HG02870 (cell line): ENCODE data around the gene CELA2A.

Source experiments
- ATAC-seq: cut with Tn5 transposase; IDR thresholded peaks from one replicate; pipeline ENCODE4 v1.9.1; 2021; ENCODE audit warnings: mild to moderate bottlenecking, moderate library complexity; ENCODE audit not compliant: unreplicated experiment

CELA2A gene

GRCh38 chr1:15456313-15456954, at the start of gene CELA2A:
TSS of gene CELA2A (plus strand) at chr1:15456732. CDS start at chr1:15456754, 22 bp downstream.
- ATAC-seq, result no peak

GRCh38 chr1:15407580-15407979, 49.0 kb upstream of the CELA2A start:
- no peak for ATAC-seq

- ATAC-seq, result no peak
Observed at GRCh38 chr1:15408890-15409387, 47.6 kb upstream of the CELA2A start.

- ATAC-seq, result peak; percentile 75
Observed at GRCh38 chr1:15409388-15410222, 46.9 kb upstream of the CELA2A start, which contains the start of gene EFHD2. TSS of gene EFHD2 (plus strand) at chr1:15409888. CDS start at chr1:15409972, 84 bp downstream.

- no peak for ATAC-seq
Observed at GRCh38 chr1:15410223-15410883, 46.2 kb upstream of the CELA2A start.

- ATAC-seq, result no peak
Observed at GRCh38 chr1:15410884-15411245, 45.7 kb upstream of the CELA2A start.

- peak; percentile 36 for ATAC-seq
Observed at GRCh38 chr1:15411593-15412137, 44.9 kb upstream of the CELA2A start.

- no peak for ATAC-seq
Observed at GRCh38 chr1:15412175-15412800, 44.2 kb upstream of the CELA2A start.

- no peak for ATAC-seq
Observed at GRCh38 chr1:15412843-15413242, 43.7 kb upstream of the CELA2A start.

GRCh38 chr1:15413563-15414444, 42.7 kb upstream of the CELA2A start:
- no peak for ATAC-seq

- ATAC-seq, result no peak
Observed at GRCh38 chr1:15414445-15414983, 42.0 kb upstream of the CELA2A start.

GRCh38 chr1:15417059-15417934, 39.2 kb upstream of the CELA2A start:
- ATAC-seq, result no peak

- ATAC-seq, result no peak
Observed at GRCh38 chr1:15418806-15419515, 37.6 kb upstream of the CELA2A start.

- ATAC-seq, result no peak
Observed at GRCh38 chr1:15420853-15421465, 35.6 kb upstream of the CELA2A start.

GRCh38 chr1:15422871-15423270, 33.7 kb upstream of the CELA2A start:
- ATAC-seq, result no peak

GRCh38 chr1:15423355-15424077, 33.0 kb upstream of the CELA2A start:
- ATAC-seq, result no peak

GRCh38 chr1:15424146-15424667, 32.3 kb upstream of the CELA2A start:
- no peak for ATAC-seq
